ENCODE results near the gene OLFML3.

The OLFML3 gene

GRCh38 chr1:113934511-113935055 lies 44.7 kb upstream of the OLFML3 start:
- Histone ChIP-seq H3K4me1 (ENCODE audit: control insufficient read depth, insufficient read depth, low read length) (peaks cover 3% of the 10 kb centered on the region), H3K9me3 (ENCODE audit: control insufficient read depth, insufficient read depth, low read depth, low read length) (no peaks in the 10 kb centered on the region), H3K27ac (ENCODE audit: extremely low read depth, low read depth, low read length) (no peak overlapping the region), H3K4me3 (ENCODE audit: low read depth, low read length) (no peak overlapping the region), H3K36me3 (ENCODE audit: control insufficient read depth in 2 of 2, insufficient read depth in 1 of 2, low read length in 2 of 2) (no peaks in the 10 kb centered on the region; a peak in 1 of 3 replicates)
- POLR2A ChIA-PET, result interaction anchor here (0.7 kb wide), 1 partner anchor 983 kb away, joined by 3 read pairs; no protein-coding TSS in a partner anchor
- TF ChIP-seq ZNF362 (tag by site-specific recombination; IDR thresholded peaks at IDR 0.05), result peak; percentile 78
- no peak for TF ChIP-seq ZXDB (tag by site-specific recombination; IDR thresholded peaks at IDR 0.05)
- 0 out of 2 replicates have a peak, but pooled peaks have one; percentile 22 for TF ChIP-seq ZNF335 (tag by site-specific recombination; conservative IDR thresholded peaks at IDR 0.05)
- CTCF ChIA-PET, result interaction anchor here (1.2 kb wide), 1 partner anchor 14 kb away, joined by 4 read pairs; no protein-coding TSS in a partner anchor

GRCh38 chr1:113935176-113935575 lies 44.1 kb upstream of the OLFML3 start:
- TF ChIP-seq ZNF18 (tag by site-specific recombination; IDR thresholded peaks at IDR 0.05) (no peak), KLF7 (tag by site-specific recombination; IDR thresholded peaks at IDR 0.05; ENCODE audit: borderline replicate concordance) (no peak), ZNF280D (tag by site-specific recombination; IDR thresholded peaks at IDR 0.05) (0 out of 2 replicates have a peak, but pooled peaks have one; percentile 26), ZNF580 (tag by site-specific recombination; IDR thresholded peaks at IDR 0.05) (peak; percentile 92), ZNF146 (tag by site-specific recombination; IDR thresholded peaks at IDR 0.05) (peak; percentile 99)
- H3K36me3 ChIP-seq (ENCODE audit: control insufficient read depth in 2 of 2, insufficient read depth in 1 of 2, low read length in 2 of 2), result peaks cover 0 to 1% of the 10 kb centered on the region in 2 experiments; a peak in 2 of 3 replicates
- CTCF ChIA-PET, result interaction anchor here (1.2 kb wide), 1 partner anchor 13 kb away, joined by 4 read pairs; no protein-coding TSS in a partner anchor
- no peak overlapping the region for H3K27ac ChIP-seq (ENCODE audit: extremely low read depth, low read depth, low read length)
- peaks cover 3% of the 10 kb centered on the region for H3K4me1 ChIP-seq (ENCODE audit: control insufficient read depth, insufficient read depth, low read length)
- POLR2A ChIA-PET, result no interaction called here
- no peak overlapping the region for H3K4me3 ChIP-seq (ENCODE audit: low read depth, low read length)
- H3K9me3 ChIP-seq (ENCODE audit: control insufficient read depth, insufficient read depth, low read depth, low read length), result no peaks in the 10 kb centered on the region

- Histone ChIP-seq H3K27ac (ENCODE audit: extremely low read depth, low read depth, low read length) (no peak overlapping the region), H3K4me1 (ENCODE audit: control insufficient read depth, insufficient read depth, low read length) (peaks cover 3% of the 10 kb centered on the region)
- POLR2A ChIA-PET, result no interaction called here
Measured at GRCh38 chr1:113935970-113936369, 43.3 kb upstream of the OLFML3 start.

GRCh38 chr1:113937146-113937545 lies 42.1 kb upstream of the OLFML3 start:
- ChIA-PET POLR2A (interaction anchor here (0.7 kb wide), 1 partner anchor 8 kb away, joined by 5 read pairs; the partner anchor contains the start of gene HIPK1), CTCF (no interaction called here)
- H3K36me3 ChIP-seq (ENCODE audit: control insufficient read depth in 2 of 2, insufficient read depth in 1 of 2, low read length in 2 of 2), result peaks cover 3 to 17% of the 10 kb centered on the region in 2 experiments; a peak in 2 of 3 replicates
- H3K4me1 ChIP-seq (ENCODE audit: control insufficient read depth, insufficient read depth, low read length), result peaks cover 1% of the 10 kb centered on the region
- no peaks in the 10 kb centered on the region for H3K9me3 ChIP-seq (ENCODE audit: control insufficient read depth, insufficient read depth, low read depth, low read length)
- H3K4me3 ChIP-seq (ENCODE audit: low read depth, low read length), result no peak overlapping the region
- no peak overlapping the region for H3K27ac ChIP-seq (ENCODE audit: extremely low read depth, low read depth, low read length)
- no peak for TF ChIP-seq SALL2 (tag by site-specific recombination; IDR thresholded peaks at IDR 0.05; ENCODE audit: borderline replicate concordance)
- TF ChIP-seq ZNF692 (tag by site-specific recombination; IDR thresholded peaks at IDR 0.05), result no peak
- no peak for TF ChIP-seq ZNF223 (tag by site-specific recombination; IDR thresholded peaks at IDR 0.05)
- TF ChIP-seq ZSCAN23 (tag by site-specific recombination; IDR thresholded peaks at IDR 0.05), result no peak
- no peak for TF ChIP-seq ZNF514 (tag by site-specific recombination; IDR thresholded peaks at IDR 0.05)
- no peak for TF ChIP-seq ZNF670 (tag by site-specific recombination; IDR thresholded peaks at IDR 0.05; ENCODE audit: low read depth)
- TF ChIP-seq ZNF239 (tag by site-specific recombination; IDR thresholded peaks at IDR 0.05), result no peak
- TF ChIP-seq GLIS1 (tag by site-specific recombination; IDR thresholded peaks at IDR 0.05), result no peak
- TF ChIP-seq ZNF266 (tag by site-specific recombination; IDR thresholded peaks at IDR 0.05; ENCODE audit: low read depth), result no peak
- no peak for TF ChIP-seq ZNF391 (tag by site-specific recombination; IDR thresholded peaks at IDR 0.05; ENCODE audit: borderline replicate concordance, low read depth)

More at GRCh38 chr1:113935970-113936369, 43.3 kb upstream of the OLFML3 start:
- CTCF ChIA-PET, result interaction anchor here (0.6 kb wide), 1 partner anchor 16 kb away, joined by 3 read pairs; no protein-coding TSS in a partner anchor
- Histone ChIP-seq H3K4me3 (ENCODE audit: low read depth, low read length) (no peak overlapping the region), H3K9me3 (ENCODE audit: control insufficient read depth, insufficient read depth, low read depth, low read length) (no peaks in the 10 kb centered on the region), H3K36me3 (ENCODE audit: control insufficient read depth in 2 of 2, insufficient read depth in 1 of 2, low read length in 2 of 2) (peaks cover 0 to 9% of the 10 kb centered on the region in 2 experiments; a peak in 2 of 3 replicates)
- no peak for TF ChIP-seq ZNF768 (tag by site-specific recombination; IDR thresholded peaks at IDR 0.05)

Measured in HEK293 (cell line).